Activated CD8-positive, alpha-beta memory T cell treated with anti-CD3 and anti-CD28 coated beads for 1 hour (primary cell): ENCODE results near the gene HAPLN2.
"Not testable (repeated sequence)": the region's sequence is repeated elsewhere in the genome, so short reads cannot be mapped to it uniquely, and the experiment has no call there.

ENCODE experiments used
- DNase-seq, 2 donors: peaks; one replicate each; pipeline ENCODE4 v3.0.0-alpha.2; 2020; ENCODE audit warnings: low read depth in 1 of 2; ENCODE audit errors: extremely low read depth in 1 of 2

The HAPLN2 gene

GRCh38 chr1:156616463-156616862, 2.8 kb upstream of the HAPLN2 start:
- DNase-seq = no peak

GRCh38 chr1:156619582-156619955, 354 bp downstream of the HAPLN2 start:
- no peak for DNase-seq

- DNase-seq = no peak
Observed at GRCh38 chr1:156622581-156623297, 3.5 kb downstream of the HAPLN2 start.

GRCh38 chr1:156623946-156624813, 5.0 kb downstream of the HAPLN2 start:
- no peak for DNase-seq

GRCh38 chr1:156624814-156625435, 5.7 kb downstream of the HAPLN2 start:
- no peak for DNase-seq

GRCh38 chr1:156625436-156626078, 6.3 kb downstream of the HAPLN2 start:
- DNase-seq = peak; percentile 40 to 64

GRCh38 chr1:156626079-156626438, 6.8 kb downstream of the HAPLN2 start:
- DNase-seq = no peak

GRCh38 chr1:156627313-156627880, 8.2 kb downstream of the HAPLN2 start:
- DNase-seq = no peak

- no peak for DNase-seq
Observed at GRCh38 chr1:156629823-156630449, 10.7 kb downstream of the HAPLN2 start.

GRCh38 chr1:156631152-156631551, 11.9 kb downstream of the HAPLN2 start:
- not testable (repeated sequence) for DNase-seq

GRCh38 chr1:156632355-156632754, 13.1 kb downstream of the HAPLN2 start:
- DNase-seq = no peak

- no peak for DNase-seq
Observed at GRCh38 chr1:156638189-156638985, 19.2 kb downstream of the HAPLN2 start.

- DNase-seq = no peak
Observed at GRCh38 chr1:156639601-156640101, 20.4 kb downstream of the HAPLN2 start.

GRCh38 chr1:156640842-156641706, 21.9 kb downstream of the HAPLN2 start:
- DNase-seq = no peak

- DNase-seq = no peak
Observed at GRCh38 chr1:156641761-156642264, 22.6 kb downstream of the HAPLN2 start, which contains the start of gene BCAN. Gene BCAN (plus strand): TSS chr1:156642117. CDS start chr1:156646055, 3,938 bp downstream.

GRCh38 chr1:156642265-156643048, 23.2 kb downstream of the HAPLN2 start:
- no peak for DNase-seq

- no peak for DNase-seq
Observed at GRCh38 chr1:156643049-156643777, 24.0 kb downstream of the HAPLN2 start.
